H1 (cell line): Measurements from ENCODE around the gene ALOX5. TPM values are rescaled to one million over a fixed set of nuclear protein-coding genes. Genes with fewer than 3 reads are reported as not detected.

Experiments
- CTCF ChIA-PET: fragments of 300-600 bp; sonication (Branson Sonifier 250); formaldehyde crosslinking; loops from one replicate; lab custom pipeline; 2021; ENCODE audit not compliant: partially characterized antibody; lab: Charles Lee
- POLR2A ChIA-PET: fragments of 300-600 bp; sonication (Branson Sonifier 250); formaldehyde crosslinking; loops from one replicate; lab custom pipeline; 2021; ENCODE audit warnings: inconsistent platforms; ENCODE audit not compliant: partially characterized antibody; lab: Charles Lee
- DNase-seq, 2 experiments: peaks; one replicate each; pipeline versions ENCODE4 v3.0.0 to v3.0.0-alpha.2; 2010 to 2022; ENCODE audit warnings: low spot score in 2 of 2, low read depth in 1 of 2, mixed read lengths in 1 of 2
- FAIRE-seq: peaks from 2 replicates; lab custom pipeline; 2011; peaks lifted over from hg19 to GRCh38; lab: Jason Lieb, UNC
- H2AFZ ChIP-seq: 2 replicates; pipeline ENCODE4 v1.8.1; 2012; ENCODE audit warnings: low read length, inconsistent platforms
- H2AK5ac ChIP-seq: 2 replicates; pipeline ENCODE4 v1.6.1; 2013; ENCODE audit warnings: low read depth, low read length
- H2BK120ac ChIP-seq: replicated peaks from 2 replicates; pipeline ENCODE3; 2013; ENCODE audit warnings: low read depth, low read length, inconsistent platforms
- H2BK12ac ChIP-seq: 2 replicates; pipeline ENCODE4 v1.6.1; 2013; ENCODE audit warnings: low read depth, low read length
- H2BK15ac ChIP-seq: 2 replicates; pipeline ENCODE4 v1.6.1; 2013; ENCODE audit warnings: low read length
- H2BK20ac ChIP-seq: 2 replicates; pipeline ENCODE4 v1.6.1; 2013; ENCODE audit warnings: low read length
- H2BK5ac ChIP-seq: 2 replicates; pipeline ENCODE4 v1.6.1; 2013; ENCODE audit warnings: low read depth, low read length
- H3K14ac ChIP-seq: 2 replicates; pipeline ENCODE4 v1.6.1; 2013; ENCODE audit warnings: inconsistent platforms; ENCODE audit not compliant: insufficient read length
- H3K18ac ChIP-seq: 2 replicates; pipeline ENCODE4 v1.6.1; 2013; ENCODE audit warnings: low read length; ENCODE audit errors: extremely low read depth
- H3K23ac ChIP-seq: 2 replicates; pipeline ENCODE4 v1.6.1; 2013; ENCODE audit warnings: inconsistent platforms; ENCODE audit not compliant: insufficient read length
- H3K23me2 ChIP-seq: 2 replicates; pipeline ENCODE4 v1.6.1; 2013; ENCODE audit warnings: low read depth, low read length
- H3K27ac ChIP-seq: 2 replicates; pipeline ENCODE4 v1.6.1; 2011; ENCODE audit warnings: low read depth, low read length, inconsistent platforms
- H3K27me3 ChIP-seq, 4 experiments: replicated peaks in 1 of 4; 1 replicate in 1 of 4; 2 replicates in 3 of 4; pipeline versions ENCODE4 v1.6.1 to v1.8.1; 2011 to 2013; ENCODE audit warnings: low read length in 3 of 4, mild to moderate bottlenecking in 3 of 4, inconsistent platforms in 2 of 4, mixed read lengths in 2 of 4, moderate library complexity in 1 of 4; ENCODE audit not compliant: control insufficient read depth in 3 of 4, insufficient read depth in 3 of 4; ENCODE audit errors: extremely low read depth in 1 of 4
- H3K36me3 ChIP-seq, 4 experiments: 2 replicates each; pipeline versions ENCODE4 v1.6.1 to v1.8.1; 2011 to 2013; ENCODE audit warnings: mild to moderate bottlenecking in 4 of 4, low read length in 3 of 4, moderate library complexity in 2 of 4, control low read depth in 1 of 4, inconsistent platforms in 1 of 4; ENCODE audit not compliant: insufficient read depth in 4 of 4, control insufficient read depth in 2 of 4
- H3K4ac ChIP-seq: replicated peaks from 2 replicates; pipeline ENCODE3; 2013; ENCODE audit warnings: low read length, low read depth, mixed read lengths, inconsistent platforms; ENCODE audit not compliant: insufficient read length
- H3K4me1 ChIP-seq, 4 experiments: replicated peaks in 1 of 4; 1 replicate in 1 of 4; 2 replicates in 3 of 4; pipeline versions ENCODE4 v1.6.1 to v1.8.1; 2011 to 2013; ENCODE audit warnings: low read length in 3 of 4, inconsistent platforms in 2 of 4, mixed read lengths in 1 of 4; ENCODE audit not compliant: insufficient read depth in 4 of 4, control insufficient read depth in 3 of 4
- H3K4me2 ChIP-seq, 2 experiments: 2 replicates each; pipeline versions ENCODE4 v1.6.1 to v1.8.1; 2011 to 2013; ENCODE audit warnings: low read depth in 2 of 2, low read length in 2 of 2, control low read depth in 1 of 2, inconsistent platforms in 1 of 2, mild to moderate bottlenecking in 1 of 2; ENCODE audit not compliant: insufficient read depth in 1 of 2
- H3K4me3 ChIP-seq, 4 experiments: fragments of 200-600, 300-600 bp in 1 of 4; sonication (generic), shearing (Covaris generic), sonication (Bioruptor Twin) in 1 of 4; 2 replicates each; pipeline versions ENCODE4 v1.5.1 to v1.8.1; 2011 to 2016; ENCODE audit warnings: low read length in 4 of 4, low read depth in 3 of 4, control low read depth in 2 of 4, inconsistent platforms in 2 of 4, mild to moderate bottlenecking in 2 of 4, mixed read lengths in 1 of 4, moderate library complexity in 1 of 4; ENCODE audit not compliant: insufficient read depth in 2 of 4; ENCODE audit errors: extremely low read depth in 1 of 4
- H3K56ac ChIP-seq: replicated peaks from 2 replicates; pipeline ENCODE3; 2013; ENCODE audit warnings: low read depth, mild to moderate bottlenecking, mixed read lengths, low read length, inconsistent platforms; ENCODE audit not compliant: insufficient read length
- H3K79me1 ChIP-seq: 2 replicates; pipeline ENCODE4 v1.6.1; 2013; ENCODE audit warnings: low read depth, low read length, control low read depth
- H3K79me2 ChIP-seq, 2 experiments: 2 replicates each; pipeline versions ENCODE4 v1.6.1 to v1.8.1; 2012 to 2013; ENCODE audit warnings: low read length in 2 of 2, mild to moderate bottlenecking in 2 of 2, inconsistent platforms in 1 of 2; ENCODE audit not compliant: insufficient read depth in 2 of 2, control insufficient read depth in 1 of 2
- H3K9ac ChIP-seq, 4 experiments: replicated peaks in 1 of 4; 1 replicate in 1 of 4; 2 replicates in 3 of 4; pipeline versions ENCODE4 v1.6.1 to v1.8.1; 2011 to 2013; ENCODE audit warnings: low read depth in 3 of 4, low read length in 3 of 4, control low read depth in 2 of 4, mild to moderate bottlenecking in 2 of 4, moderate library complexity in 2 of 4, inconsistent platforms in 1 of 4; ENCODE audit errors: extremely low read depth in 1 of 4
- H3K9me3 ChIP-seq, 2 experiments: 2 replicates each; pipeline versions ENCODE4 v1.6.1 to v1.8.1; 2012 to 2013; ENCODE audit warnings: mild to moderate bottlenecking in 2 of 2, moderate library complexity in 2 of 2, control low read depth in 1 of 2, inconsistent platforms in 1 of 2, low read depth in 1 of 2, low read length in 1 of 2, mixed read lengths in 1 of 2; ENCODE audit not compliant: insufficient read depth in 2 of 2
- H4K20me1 ChIP-seq, 2 experiments: replicated peaks in 1 of 2; 2 replicates each; pipeline versions ENCODE3 to v1.8.1; 2011 to 2013; ENCODE audit warnings: inconsistent platforms in 2 of 2, low read length in 2 of 2, mild to moderate bottlenecking in 1 of 2; ENCODE audit not compliant: insufficient read depth in 2 of 2, control insufficient read depth in 1 of 2
- H4K5ac ChIP-seq: 2 replicates; pipeline ENCODE4 v1.6.1; 2013; ENCODE audit warnings: low read length, low read depth, mixed read lengths, inconsistent platforms; ENCODE audit not compliant: insufficient read length
- H4K8ac ChIP-seq: 2 replicates; pipeline ENCODE4 v1.8.0; 2013; ENCODE audit warnings: mild to moderate bottlenecking, moderate library complexity, low read length, inconsistent platforms; ENCODE audit not compliant: insufficient read depth; ENCODE audit errors: extremely low read depth
- H4K91ac ChIP-seq: replicated peaks from 2 replicates; pipeline ENCODE3; 2013; ENCODE audit warnings: low read length, mixed read lengths, inconsistent platforms; ENCODE audit not compliant: insufficient read length
- EP300 ChIP-seq, 2 experiments: IDR thresholded peaks; 1 replicate in 1 of 2; 2 replicates in 1 of 2; pipeline ENCODE4 v1.6.1; 2011 to 2012; ENCODE audit warnings: low read depth in 2 of 2, low read length in 2 of 2, mild to moderate bottlenecking in 2 of 2, borderline replicate concordance in 1 of 2, inconsistent platforms in 1 of 2, moderate library complexity in 1 of 2
- FOSL1 ChIP-seq: IDR thresholded peaks from 2 replicates; pipeline ENCODE4 v1.6.1; 2011; ENCODE audit warnings: mild to moderate bottlenecking, low read depth, low read length, moderate library complexity; ENCODE audit not compliant: insufficient read depth
- GABPA ChIP-seq: IDR thresholded peaks from 2 replicates; pipeline ENCODE4 v1.6.1; 2011; ENCODE audit warnings: mild to moderate bottlenecking, low read length, moderate library complexity, borderline replicate concordance; ENCODE audit not compliant: insufficient read depth
- KDM5A ChIP-seq: fragments of 200-600 bp; IDR thresholded peaks from 2 replicates; pipeline ENCODE4 v1.7.1; 2012; ENCODE audit warnings: mild to moderate bottlenecking, low read length, inconsistent platforms, mixed read lengths
- POLR2AphosphoS5 ChIP-seq: IDR thresholded peaks from 2 replicates; pipeline ENCODE4 v1.6.1; 2011; ENCODE audit warnings: low read depth, low read length
- RBBP5 ChIP-seq: IDR thresholded peaks from 2 replicates; pipeline ENCODE4 v1.7.1; 2012; ENCODE audit warnings: low read depth, mild to moderate bottlenecking, inconsistent platforms, low read length, moderate library complexity, borderline replicate concordance
- RNF2 ChIP-seq: fragments of 200-900, 300-1000 bp; sonication (generic); IDR thresholded peaks from 2 replicates; pipeline ENCODE4 v1.7.1; 2016; ENCODE audit warnings: borderline replicate concordance, low read depth, mild to moderate bottlenecking, antibody characterized with exemption, low read length; ENCODE audit not compliant: poor library complexity, severe bottlenecking; ENCODE audit errors: missing control alignments
- SIX5 ChIP-seq: IDR thresholded peaks from 2 replicates; pipeline ENCODE4 v1.6.1; 2011; ENCODE audit warnings: mild to moderate bottlenecking, low read depth, low read length
- SP2 ChIP-seq: IDR thresholded peaks from 2 replicates; pipeline ENCODE4 v1.6.1; 2012; ENCODE audit warnings: mild to moderate bottlenecking, low read length, inconsistent platforms
- SRF ChIP-seq: IDR thresholded peaks from 2 replicates; pipeline ENCODE4 v1.6.1; 2011; ENCODE audit warnings: mild to moderate bottlenecking, low read depth, low read length, moderate library complexity
- TCF12 ChIP-seq: IDR thresholded peaks from 2 replicates; pipeline ENCODE4 v1.6.1; 2011; ENCODE audit warnings: low read depth, mild to moderate bottlenecking, low read length
- WGBS, 2 experiments: shearing (Covaris generic) in 1 of 2; methylation state at CpG; one replicate each; pipeline versions ENCODE4 v1.1.6 to v1.1.7; 2013 to 2015; ENCODE audit warnings: low lambda C conversion rate in 2 of 2, mixed read lengths in 2 of 2, inconsistent platforms in 1 of 2, low coverage in 1 of 2, missing lambda C conversion rate in 1 of 2; ENCODE audit not compliant: insufficient replicate concordance in 2 of 2, insufficient coverage in 1 of 2, insufficient read length in 1 of 2; ENCODE audit errors: extremely low coverage in 1 of 2, missing lambda C conversion rate in 1 of 2; 5-methylcytosine and 5-hydroxymethylcytosine counted together
- polyA plus RNA-seq, 7 experiments: library from polyadenylated mRNA; depleted of rRNA in 3 of 7; stranded (reverse) in 5 of 7; unstranded in 2 of 7; fragments of >200 nt in 5 of 7; fragments of 200-250 nt in 2 of 7; gene quantifications; 1 replicate in 5 of 7; 2 replicates in 1 of 7; 4 replicates in 1 of 7; pipeline versions ENCODE4 v1.2.1 to v1.2.3, GENCODE V29; 2011 to 2013; ENCODE audit warnings: missing spikeins in 2 of 7, mixed read lengths in 2 of 7
- total RNA-seq: library from RNA; stranded (reverse); fragmentation: NEBNext Ultra II Directional; extraction: Animal tissue kit (Norgen Biotek cat#: 25700); gene quantifications from 2 replicates; pipeline ENCODE4 v1.2.1, GENCODE V29; 2021

The ALOX5 gene
- total and polyA plus RNA-seq, 2 of the 8 experiments (the other 6 are each of a cell fraction or from before 2014, with no cell fraction given): 1.6 to 3.8 TPM

DNA sequence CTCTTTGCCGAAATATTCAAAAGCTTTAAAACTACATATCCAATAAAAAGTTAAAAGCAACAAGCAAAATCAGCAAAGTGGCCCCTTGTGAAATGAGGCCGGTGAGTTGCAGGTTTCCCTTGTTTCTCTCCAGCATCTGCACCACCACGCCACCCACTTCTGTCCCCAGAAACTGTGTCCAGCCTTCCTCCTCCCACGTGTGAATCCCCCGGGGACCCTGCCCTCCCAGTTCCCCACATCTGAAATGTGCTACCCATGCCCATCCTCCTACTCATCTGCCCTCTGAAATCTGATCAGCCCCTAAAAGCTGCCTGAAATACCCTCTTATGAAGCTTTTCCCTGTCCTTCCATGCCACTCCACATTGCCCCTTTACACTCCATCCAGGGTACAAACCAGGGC lies 3.8 kb downstream of the ALOX5 start:
- Histone ChIP-seq H3K4me3 (no peak overlapping the region), H3K4me1 (peaks cover 0 to 8% (median 5%) of the 10 kb centered on the region in 4 experiments; a peak in 5 of 7 replicates), H3K27me3 (peaks cover 5 to 26% (median 23%) of the 10 kb centered on the region in 4 experiments), H2BK120ac (no peak overlapping the region), H3K27ac (no peak overlapping the region), H2BK20ac (no peak overlapping the region), H3K18ac (no peak overlapping the region), H3K9me3 (no peaks in the 10 kb centered on the region), H4K5ac (no peak overlapping the region), H3K4me2 (no peak overlapping the region), H3K23me2 (peaks cover 17% of the 10 kb centered on the region), H2AFZ (no peak overlapping the region), H2AK5ac (0 out of 2 replicates have a peak overlapping the region, but pooled peaks have one; percentile 13), H3K9ac (no peak overlapping the region), H3K56ac (no peak overlapping the region), H2BK12ac (no peak overlapping the region), H4K91ac (no peak overlapping the region), H3K79me1 (no peaks in the 10 kb centered on the region), H3K36me3 (no peaks in the 10 kb centered on the region), H4K8ac (no peak overlapping the region), H3K79me2 (no peaks in the 10 kb centered on the region), H2BK5ac (no peak overlapping the region), H2BK15ac (no peak overlapping the region), H3K14ac (no peak overlapping the region), H4K20me1 (no peaks in the 10 kb centered on the region), H3K23ac (no peak overlapping the region), H3K4ac (no peak overlapping the region)
- CTCF ChIA-PET: interaction anchor here (0.9 to 2.3 kb wide), 2 partner anchors 69 to 143 kb away, joined by 3 to 5 read pairs; no protein-coding TSS in a partner anchor
- DNase-seq (no peak), FAIRE-seq (no peak)
- POLR2A ChIA-PET: interaction anchor here (1.3 kb wide), 1 partner anchor 9 kb away, joined by 3 read pairs; no protein-coding TSS in a partner anchor
- 91% methylated on average over 5 of the region's 5 CpGs; no CpG with 5 or more reads in 1 of the 2 experiments for WGBS, 2 experiments
- TF ChIP-seq TCF12 (no peak), GABPA (no peak), SP2 (no peak), EP300 (IDR thresholded peaks at IDR 0.05; ENCODE audit: borderline replicate concordance in 1 of 2, low read depth in 2 of 2, low read length in 2 of 2) (no peak), KDM5A (no peak), SIX5 (no peak), SRF (no peak), POLR2AphosphoS5 (no peak), RNF2 (no peak), FOSL1 (no peak), RBBP5 (no peak)
